ENCODE results near the gene LRRTM3.

GRCh38 chr10:66927251-66927935 lies 1.6 kb downstream of the LRRTM3 start:
- TF ChIP-seq CTCF (IDR thresholded peaks at IDR 0.05; ENCODE audit: low read depth, low read length, poor library complexity, severe bottlenecking) (no peak), EZH2phosphoT487 (IDR thresholded peaks at IDR 0.05; ENCODE audit: borderline replicate concordance, low read length) (no peak)
